ENCODE results near the gene IARS1.

The IARS1 gene

DNA sequence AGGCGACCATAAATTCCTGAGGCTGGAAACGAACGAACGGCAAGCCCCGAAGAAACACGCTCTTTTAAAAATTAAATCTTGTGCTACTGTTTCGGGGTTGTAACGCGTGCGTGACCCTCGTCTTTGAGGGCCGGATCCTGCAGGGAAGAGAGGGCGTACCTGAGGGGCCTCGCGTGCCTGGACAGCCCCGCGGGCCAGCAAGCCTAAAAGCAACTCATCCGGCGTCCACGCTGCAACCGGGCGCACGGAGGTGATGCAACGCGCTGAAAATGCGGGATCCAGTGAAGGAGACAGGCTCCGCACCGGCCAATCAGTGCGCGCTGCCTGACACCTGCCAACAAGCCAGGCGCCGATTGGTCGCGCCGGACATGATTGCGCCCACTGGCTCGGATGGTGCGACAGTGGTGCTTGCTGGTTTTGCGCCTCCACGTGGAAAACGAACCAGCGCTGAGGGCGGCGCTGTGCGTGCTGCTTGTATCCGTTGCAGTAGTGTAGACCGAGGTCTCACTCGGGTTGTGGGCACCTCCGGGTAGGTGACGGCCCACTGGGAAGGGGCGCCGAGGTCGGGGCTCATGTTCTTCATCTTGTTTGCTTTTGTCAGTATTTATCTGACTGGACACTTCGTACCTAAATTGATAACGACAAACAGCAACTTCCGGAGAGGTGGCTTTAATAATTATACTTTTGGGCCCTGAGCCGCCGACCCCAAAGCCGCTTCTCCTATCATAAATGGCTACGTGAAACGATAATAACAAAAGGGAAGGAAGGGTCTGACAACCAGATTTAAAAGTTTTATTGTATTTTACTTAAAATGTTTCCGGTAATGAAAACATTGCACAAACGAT is at the start of gene IARS1:
IARS1 (minus strand) TSS at position 246 of the 845 bp plus-strand sequence. CDS start 4,278 bp downstream, outside the sequence.
- DNase-seq (ENCODE audit: low spot score), result peak; percentile 98

DNA sequence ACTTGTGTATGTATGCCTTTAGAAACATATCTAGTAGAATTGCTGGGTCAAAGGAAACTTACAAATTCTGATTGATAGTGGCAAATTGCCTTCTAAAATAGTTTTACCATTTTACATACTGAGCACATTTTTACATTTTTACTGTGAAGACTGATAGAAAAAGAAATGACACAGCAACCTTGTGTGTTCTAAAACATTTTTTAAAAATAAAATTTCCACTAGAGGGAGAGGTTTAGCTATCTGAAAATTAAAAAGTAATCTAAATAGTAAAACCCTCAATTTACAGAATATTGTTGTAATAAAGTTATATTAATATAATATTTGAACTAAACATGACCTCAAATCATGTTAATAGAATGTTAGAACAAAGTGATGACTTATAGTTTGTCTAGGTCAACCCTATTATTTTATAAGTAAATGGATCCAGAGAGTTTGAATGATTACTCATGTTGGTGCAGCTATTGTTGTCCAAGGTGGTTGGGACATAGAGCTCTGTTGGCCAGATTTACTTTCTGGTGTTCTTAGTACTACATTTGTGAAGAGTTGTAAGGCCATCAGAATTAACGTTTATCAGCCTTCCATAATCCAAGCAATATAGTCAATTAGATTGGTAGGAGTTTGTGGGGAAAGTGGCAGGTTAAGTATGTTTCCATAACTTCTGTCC is 49.5 kb upstream of the IARS1 start:
- DNase-seq (ENCODE audit: low spot score), result no peak

DNA sequence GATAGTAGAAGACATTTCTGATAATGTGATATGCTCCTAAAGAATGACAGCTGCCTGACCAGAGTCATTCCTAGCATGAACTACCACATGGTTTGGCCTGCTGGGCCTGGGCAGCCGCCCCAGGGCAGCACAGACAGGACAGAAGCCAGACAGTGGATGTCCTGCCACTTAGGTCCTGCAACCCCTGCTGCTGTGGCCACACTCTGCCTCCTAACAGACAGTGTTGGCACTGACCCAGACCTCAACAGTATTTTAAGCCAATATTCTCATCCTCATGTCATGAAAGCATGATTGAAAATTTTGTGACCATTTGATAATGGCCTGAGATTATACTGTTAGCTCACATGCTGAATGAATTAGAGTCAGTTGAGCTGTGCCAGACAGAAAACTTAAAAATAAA is 48.1 kb upstream of the IARS1 start:
- DNase-seq (ENCODE audit: low spot score), result no peak

GRCh38 chr9:92333282-92333634 is 39.8 kb upstream of the IARS1 start:
- DNase-seq (ENCODE audit: low spot score), result no peak

DNA sequence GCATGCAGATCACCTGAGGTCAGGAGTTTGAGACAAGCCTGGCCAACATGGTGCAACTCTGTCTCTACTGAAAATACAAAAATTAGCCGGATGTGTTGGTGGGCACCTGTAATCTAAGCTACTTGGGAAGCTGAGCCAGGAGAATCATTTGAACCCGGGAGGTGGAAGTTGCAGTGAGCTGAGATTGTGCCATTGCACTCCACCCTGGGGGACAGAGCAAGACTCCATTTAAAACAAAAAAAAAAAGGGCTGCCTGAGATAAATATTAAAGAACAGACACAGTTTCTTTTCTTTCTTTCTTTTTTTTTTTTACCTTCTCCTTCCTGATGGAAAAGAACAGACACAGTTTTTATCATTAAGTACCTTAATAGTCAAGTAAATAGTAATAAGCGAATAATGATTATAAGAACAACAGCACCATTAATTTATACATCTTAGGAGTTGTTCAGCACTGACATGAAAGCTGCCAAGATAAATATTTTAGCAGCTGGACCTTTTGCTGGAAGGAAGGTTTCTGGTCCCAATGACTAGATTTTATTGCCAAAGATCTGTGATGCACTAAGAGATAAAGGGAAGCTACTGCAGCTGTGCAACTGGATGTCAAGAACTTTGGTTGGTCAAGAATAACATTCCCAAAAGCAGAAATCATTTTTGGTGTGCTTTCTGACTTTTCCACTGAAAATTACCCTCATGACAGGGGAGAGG is 39.2 kb upstream of the IARS1 start:
- no peak for DNase-seq (ENCODE audit: low spot score)

- DNase-seq (ENCODE audit: low spot score), result peak; percentile 26
Observed at GRCh38 chr9:92328225-92328624, 34.7 kb upstream of the IARS1 start.

DNA sequence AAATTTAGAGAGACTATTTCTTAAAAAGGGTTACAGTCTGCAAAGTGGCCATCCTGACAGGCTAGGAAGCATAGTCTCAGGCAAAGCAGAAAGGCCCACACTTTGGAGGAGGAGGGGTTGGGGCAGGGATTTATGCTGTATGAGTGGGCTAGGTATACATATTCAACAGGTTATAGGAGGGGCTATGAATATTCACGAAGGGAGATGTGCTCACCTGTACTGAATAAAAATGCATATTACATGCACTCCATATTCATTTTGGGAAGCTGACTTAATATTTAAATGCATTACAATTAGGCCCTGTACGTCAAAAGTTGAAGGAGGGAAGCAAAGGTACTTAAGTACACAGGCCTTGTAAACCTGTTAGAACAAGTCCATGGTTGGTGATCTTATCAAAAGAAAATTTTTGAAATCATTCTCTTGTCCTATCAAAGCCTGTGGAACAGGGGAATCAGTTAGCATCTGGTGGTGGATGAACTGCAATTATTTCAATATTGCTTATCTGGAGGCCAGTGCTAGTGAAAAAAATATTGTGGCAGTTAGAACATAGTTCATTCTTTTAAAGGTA is 33.9 kb upstream of the IARS1 start:
- peak; percentile 10 for DNase-seq (ENCODE audit: low spot score)

DNA sequence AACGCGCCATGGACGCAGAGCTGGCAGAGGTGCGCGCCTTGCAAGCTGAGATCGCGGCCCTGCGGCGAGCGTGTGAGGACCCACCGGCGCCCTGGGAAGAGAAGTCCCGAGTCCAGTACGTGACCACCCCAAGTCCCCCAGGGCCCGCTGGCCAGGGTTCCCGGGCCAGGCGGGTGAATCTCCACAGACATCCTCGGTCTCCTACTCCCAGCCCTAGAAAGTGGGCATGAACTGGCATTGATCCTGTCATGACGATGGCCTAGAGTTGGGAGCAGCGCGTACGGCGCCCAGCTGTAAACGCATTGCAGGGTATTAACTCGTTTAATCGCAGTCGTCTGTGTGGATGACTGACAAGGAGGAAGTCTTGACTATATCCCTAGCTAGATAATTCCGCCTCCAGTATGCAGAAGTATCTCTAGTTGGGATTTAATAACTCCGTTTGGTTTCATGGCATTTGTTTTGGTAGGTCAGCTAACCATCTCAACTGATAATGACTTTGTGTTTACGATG is 32.5 kb upstream of the IARS1 start:
- peak; percentile 57 for DNase-seq (ENCODE audit: low spot score)

DNA sequence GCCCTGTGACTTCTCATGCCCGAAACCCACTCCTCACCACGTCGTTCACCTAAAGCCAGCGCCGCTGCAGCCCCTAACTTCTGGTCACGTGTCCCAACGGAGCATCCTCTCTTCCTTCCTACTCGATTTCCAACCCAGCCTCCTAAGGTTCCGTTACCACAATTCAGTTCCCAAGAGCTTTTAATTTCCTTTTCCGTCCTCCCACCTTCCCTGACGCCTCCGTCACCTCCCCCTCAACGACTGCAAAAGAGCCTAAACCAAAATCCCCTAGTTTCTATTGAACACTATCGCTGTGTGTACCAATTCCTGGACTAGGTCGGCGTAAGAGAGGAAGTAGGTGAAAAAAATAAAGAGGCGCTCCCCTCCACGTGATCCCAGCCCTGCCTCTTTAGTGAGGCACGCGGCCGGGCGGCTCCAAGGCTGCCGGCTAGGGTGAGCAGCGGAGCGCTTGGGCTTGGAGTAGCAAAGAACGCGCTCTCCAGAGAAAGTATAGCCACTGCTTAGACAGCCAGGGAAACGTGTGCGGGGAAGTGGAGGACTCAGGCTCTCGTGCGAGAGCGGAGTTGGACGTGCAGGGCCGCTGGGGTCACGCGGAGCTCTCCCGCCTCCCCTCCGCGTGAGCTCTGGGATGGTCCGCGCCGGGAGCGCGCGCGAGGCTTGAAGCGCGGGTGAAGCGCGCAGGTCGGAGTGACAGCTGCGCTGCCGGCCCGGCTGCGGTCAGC is 31.9 kb upstream of the IARS1 start, which contains the start of the genes CENPP and NOL8:
CENPP (plus strand) TSS at position 685 of the 722 bp plus-strand sequence.
NOL8 (minus strand) TSS at position 82 of the 722 bp plus-strand sequence. CDS start 1,189 bp downstream, outside the sequence.
- peak; percentile 94 for DNase-seq (ENCODE audit: low spot score)

- DNase-seq (ENCODE audit: low spot score), result no peak
Observed at GRCh38 chr9:92324889-92325268, 31.4 kb upstream of the IARS1 start.

GRCh38 chr9:92324431-92324830 is 30.9 kb upstream of the IARS1 start:
- peak; percentile 27 for DNase-seq (ENCODE audit: low spot score)

GRCh38 chr9:92315456-92315855 is 22.0 kb upstream of the IARS1 start:
- DNase-seq (ENCODE audit: low spot score), result no peak

DNA sequence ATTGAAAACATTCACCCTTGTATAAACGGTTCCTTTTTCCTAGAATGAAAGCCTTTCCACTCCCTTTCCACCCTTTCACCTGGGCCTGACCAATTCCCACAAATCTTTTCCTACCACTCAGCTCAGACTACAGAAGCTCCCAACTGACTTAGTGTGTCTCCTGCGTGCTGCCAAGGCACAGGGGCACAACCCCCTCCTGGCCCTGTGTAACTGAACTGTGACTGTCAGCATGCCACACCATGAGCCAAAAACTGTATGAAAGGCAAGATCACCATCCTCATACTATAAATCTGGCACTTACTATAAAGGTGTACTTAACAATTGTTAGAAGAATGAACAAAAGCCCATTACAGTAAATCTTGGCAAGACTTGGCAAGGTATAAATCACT is 20.1 kb upstream of the IARS1 start:
- no peak for DNase-seq (ENCODE audit: low spot score)

- no peak for DNase-seq (ENCODE audit: low spot score)
Observed at GRCh38 chr9:92312887-92313623, 19.6 kb upstream of the IARS1 start.

GRCh38 chr9:92310562-92310961 is 17.1 kb upstream of the IARS1 start:
- DNase-seq (ENCODE audit: low spot score), result no peak

- no peak for DNase-seq (ENCODE audit: low spot score)
Observed at GRCh38 chr9:92308893-92309292, 15.4 kb upstream of the IARS1 start.

GRCh38 chr9:92300936-92301335 is 7.4 kb upstream of the IARS1 start:
- no peak for DNase-seq (ENCODE audit: low spot score)

DNA sequence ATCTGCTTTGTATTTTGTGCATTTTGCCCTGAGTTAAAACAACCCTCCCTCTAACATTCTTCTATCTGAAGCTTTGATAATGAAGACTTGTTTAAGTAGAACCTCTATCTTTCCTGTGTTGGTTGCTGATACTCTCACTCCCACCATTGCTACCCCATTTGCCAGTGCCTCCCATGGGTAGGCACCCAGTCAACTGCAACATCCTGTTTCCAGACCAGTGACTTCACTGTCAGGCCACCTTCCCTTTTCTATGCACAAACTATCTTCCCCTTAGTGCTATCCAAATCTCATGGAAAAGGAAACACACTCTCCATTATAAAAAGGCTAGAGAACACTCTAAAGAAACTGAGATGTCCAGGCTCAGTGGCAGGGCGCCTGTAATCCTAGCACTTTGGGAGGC is 5.6 kb upstream of the IARS1 start:
- peak; percentile 55 for DNase-seq (ENCODE audit: low spot score)

GRCh38 chr9:92298036-92298435 is 4.5 kb upstream of the IARS1 start:
- DNase-seq (ENCODE audit: low spot score), result no peak

- DNase-seq (ENCODE audit: low spot score), result no peak
Observed at GRCh38 chr9:92297611-92298010, 4.1 kb upstream of the IARS1 start.

- DNase-seq (ENCODE audit: low spot score), result peak; percentile 68
Observed at GRCh38 chr9:92295827-92296258, 2.3 kb upstream of the IARS1 start.
